K562 (cell line): ENCODE measurements around the gene ZC3H18. TPM values are rescaled to one million over a fixed set of nuclear protein-coding genes. Genes with fewer than 3 reads are reported as not detected.
A peak's percentile ranks its signal among the peaks of the same experiment; 100 is the strongest.

Experiments used
- ATAC-seq: fragments of 200-7000 bp; cut with Tn5 transposase; 3 replicates; pipeline ENCODE4 v1.9.1; 2020; ENCODE audit warnings: moderate library complexity
- BruUV-seq: library from RNA; stranded (reverse); fragments of 400-500 nt; replicated peaks from 2 replicates; lab custom pipeline; 2021; lab: Mats Ljungman, UMichigan
- CTCF ChIA-PET: fragments of 300-600 bp; formaldehyde crosslinking; extraction: SDS; loops from one replicate; lab custom pipeline; 2021; ENCODE audit warnings: low intra/inter-chr PET ratio; lab: Yijun Ruan, JAX
- POLR2A ChIA-PET: fragments of 300-600, 350-650 bp; sonication (Branson Sonifier 250); formaldehyde crosslinking; extraction: SDS; loops from one replicate; lab custom pipeline; 2021; ENCODE audit warnings: antibody characterized with exemption, inconsistent platforms; lab: Yijun Ruan, JAX
- DNase-seq, 4 experiments: peaks; one replicate each; pipeline versions ENCODE4 v3.0.0 to v3.0.0-alpha.2; 2011 to 2018; ENCODE audit warnings: low spot score in 3 of 4, mixed read lengths in 3 of 4; ENCODE audit errors: extremely low read depth in 1 of 4
- FAIRE-seq: peaks from 2 replicates; lab custom pipeline; 2011; peaks lifted over from hg19 to GRCh38; lab: Jason Lieb, UNC
- H2AFZ ChIP-seq: 2 replicates; pipeline ENCODE4 v1.6.0; 2011; ENCODE audit warnings: low read depth, low read length, control low read depth, inconsistent platforms
- H3K27ac ChIP-seq: fragments of 200-600 bp; 3 replicates; pipeline ENCODE4 v1.8.0; 2011; ENCODE audit warnings: low read depth, mild to moderate bottlenecking, control low read depth, inconsistent platforms, low read length, moderate library complexity, mixed read lengths; ENCODE audit errors: extremely low read depth
- H3K27me3 ChIP-seq, 2 experiments: fragments of 300-600 bp in 1 of 2; 2 replicates in 1 of 2; 3 replicates in 1 of 2; pipeline versions ENCODE4 v1.6.0 to v1.8.0; 2011; ENCODE audit warnings: inconsistent platforms in 2 of 2, low read length in 2 of 2, mild to moderate bottlenecking in 1 of 2, mixed read lengths in 1 of 2, moderate library complexity in 1 of 2; ENCODE audit not compliant: control insufficient read depth in 2 of 2, insufficient read depth in 2 of 2
- H3K36me3 ChIP-seq: fragments of 300-600 bp; 3 replicates; pipeline ENCODE4 v1.8.0; 2011; ENCODE audit warnings: mild to moderate bottlenecking, low read length, inconsistent platforms; ENCODE audit not compliant: control insufficient read depth, insufficient read depth
- H3K4me1 ChIP-seq, 2 experiments: fragments of 200-600 bp in 1 of 2; replicated peaks in 1 of 2; 2 replicates in 1 of 2; 3 replicates in 1 of 2; pipeline versions ENCODE4 v1.5.1 to v1.8.0; 2011; ENCODE audit warnings: inconsistent platforms in 2 of 2, low read length in 2 of 2, mild to moderate bottlenecking in 1 of 2, mixed read lengths in 1 of 2, moderate library complexity in 1 of 2; ENCODE audit not compliant: control insufficient read depth in 2 of 2, insufficient read depth in 2 of 2
- H3K4me2 ChIP-seq: 2 replicates; pipeline ENCODE4 v1.6.1; 2011; ENCODE audit warnings: low read length, control low read depth, inconsistent platforms, mixed read lengths; ENCODE audit not compliant: insufficient read depth
- H3K4me3 ChIP-seq: fragments of 200-600 bp; sonication (generic), shearing (Covaris generic); 2 replicates; pipeline ENCODE4 v1.5.1; 2016; ENCODE audit warnings: control low read depth, inconsistent platforms
- H3K79me2 ChIP-seq: fragments of 200-600 bp; 3 replicates; pipeline ENCODE4 v1.8.0; 2011; ENCODE audit warnings: low read length, inconsistent platforms; ENCODE audit not compliant: control insufficient read depth, insufficient read depth
- H3K9ac ChIP-seq, 2 experiments: 2 replicates each; pipeline versions ENCODE4 v1.6.0 to v1.6.1; 2011; ENCODE audit warnings: low read depth in 2 of 2, low read length in 2 of 2, control low read depth in 1 of 2, inconsistent platforms in 1 of 2, mild to moderate bottlenecking in 1 of 2, mixed read lengths in 1 of 2; ENCODE audit not compliant: insufficient read depth in 1 of 2
- H3K9me1 ChIP-seq: one replicate; pipeline ENCODE4 v1.6.0; 2011; ENCODE audit warnings: inconsistent platforms, mild to moderate bottlenecking, low read length, moderate library complexity; ENCODE audit not compliant: control insufficient read depth, insufficient read depth
- H3K9me3 ChIP-seq: replicated peaks from 2 replicates; pipeline ENCODE4 v1.5.1; 2011; ENCODE audit warnings: low read depth, low read length, inconsistent platforms; ENCODE audit not compliant: control insufficient read depth, insufficient read depth
- H4K20me1 ChIP-seq: replicated peaks from 2 replicates; pipeline ENCODE4 v1.6.1; 2011; ENCODE audit warnings: low read length, inconsistent platforms, mixed read lengths; ENCODE audit not compliant: control insufficient read depth, insufficient read depth
- ESRRB ChIP-seq: fragments of 250-450 bp; sonication (Bioruptor Pico); IDR thresholded peaks from 2 replicates; pipeline ENCODE4 v1.5.0; 2020; ENCODE audit warnings: mild to moderate bottlenecking, moderate library complexity, borderline replicate concordance
- KAT7 ChIP-seq: sonication (generic); formaldehyde crosslinking; IDR thresholded peaks from 2 replicates; pipeline ENCODE4 v1.8.0; 2022; ENCODE audit warnings: missing genetic modification reagents, mild to moderate bottlenecking, borderline replicate concordance
- MXI1 ChIP-seq: IDR thresholded peaks from 2 replicates; pipeline ENCODE4 v1.6.1; 2011; ENCODE audit warnings: low read depth, mild to moderate bottlenecking, improper control_type of control experiment, low read length
- POLR2A ChIP-seq: fragments of 450-650 bp; conservative IDR thresholded peaks from 2 replicates; pipeline ENCODE4 v1.6.1; 2016
- SREBF1 ChIP-seq: fragments of 150-350 bp; IDR thresholded peaks from 2 replicates; pipeline ENCODE4 v1.6.1; 2014; ENCODE audit warnings: antibody characterized with exemption, low read depth, low read length, borderline replicate concordance
- TBL1XR1 ChIP-seq, 2 experiments: IDR thresholded peaks; 2 replicates each; pipeline ENCODE4 v1.6.1; 2012; ENCODE audit warnings: improper control_type of control experiment in 2 of 2, low read length in 2 of 2, mild to moderate bottlenecking in 1 of 2
- ZBTB17 ChIP-seq: fragments of 450-650 bp; formaldehyde crosslinking; IDR thresholded peaks from 2 replicates; pipeline ENCODE4 v1.4.0; 2020; ENCODE audit warnings: mild to moderate bottlenecking
- ZBTB49 ChIP-seq: sonication (generic); formaldehyde crosslinking; IDR thresholded peaks from 2 replicates; pipeline ENCODE4 v1.8.0; 2022; ENCODE audit warnings: missing genetic modification reagents, mild to moderate bottlenecking, borderline replicate concordance
- ZNF124 ChIP-seq: sonication (generic); formaldehyde crosslinking; IDR thresholded peaks from 2 replicates; pipeline ENCODE4 v1.8.1; 2022; ENCODE audit warnings: missing genetic modification reagents
- ZNF23 ChIP-seq: fragments of 250-450 bp; sonication (Bioruptor Pico); IDR thresholded peaks from 2 replicates; pipeline ENCODE4 v1.4.0; 2020; ENCODE audit warnings: mild to moderate bottlenecking
- ZNF586 ChIP-seq: fragments of 450-650 bp; formaldehyde crosslinking; conservative IDR thresholded peaks from 2 replicates; pipeline ENCODE4 v1.4.0; 2020; ENCODE audit warnings: mild to moderate bottlenecking, moderate library complexity
- WGBS: fragments of 100-300 bp; shearing (Covaris generic); methylation state at CpG from one replicate; pipeline ENCODE4 v1.1.6; 2016; ENCODE audit warnings: low coverage, mixed read lengths; ENCODE audit not compliant: insufficient coverage; ENCODE audit errors: missing lambda C conversion rate; 5-methylcytosine and 5-hydroxymethylcytosine counted together
- in situ Hi-C: fragments of 300-500 bp; cut with MboI; formaldehyde crosslinking; loops from 4 replicates; pipeline ENCODE4 v1.15.0; 2018; ENCODE audit warnings: inconsistent platforms, mixed read lengths
- intact Hi-C: fragments of 100-400 bp; cut with micrococcal nuclease; formaldehyde crosslinking; loops from 2 replicates; pipeline ENCODE4 v1.14.2; 2022
- polyA plus RNA-seq, 8 experiments: library from polyadenylated mRNA; depleted of rRNA in 4 of 8; stranded (reverse) in 5 of 8; unstranded in 3 of 8; fragments of >200 nt; fragmentation: Nextera tagmentation in 2 of 8; fragmentation: Illumina TruSeq in 1 of 8; extraction: Ambion mirVana in 2 of 8; extraction: Trizol in 1 of 8; gene quantifications; 2 replicates each; pipeline versions ENCODE4 v1.2.1 to v1.2.3, GENCODE V29; 2011 to 2014; ENCODE audit warnings: inconsistent platforms in 1 of 8, missing spikeins in 1 of 8
- total RNA-seq, 7 experiments: library from RNA; depleted of rRNA in 6 of 7; stranded (reverse); fragments of >200 nt in 6 of 7; fragmentation: Illumina TruSeq in 2 of 7; extraction: Trizol in 2 of 7; gene quantifications; 2 replicates each; pipeline versions ENCODE4 v1.2.1 to v1.2.3, GENCODE V29; 2011 to 2021; ENCODE audit warnings: low replicate concordance in 1 of 7

ZC3H18 gene
- total and polyA plus RNA-seq, 9 of the 15 experiments (the other 6 are each of a cell fraction or from before 2014, with no cell fraction given), result 1.7 to 88.7 (median 26.9) TPM

DNA sequence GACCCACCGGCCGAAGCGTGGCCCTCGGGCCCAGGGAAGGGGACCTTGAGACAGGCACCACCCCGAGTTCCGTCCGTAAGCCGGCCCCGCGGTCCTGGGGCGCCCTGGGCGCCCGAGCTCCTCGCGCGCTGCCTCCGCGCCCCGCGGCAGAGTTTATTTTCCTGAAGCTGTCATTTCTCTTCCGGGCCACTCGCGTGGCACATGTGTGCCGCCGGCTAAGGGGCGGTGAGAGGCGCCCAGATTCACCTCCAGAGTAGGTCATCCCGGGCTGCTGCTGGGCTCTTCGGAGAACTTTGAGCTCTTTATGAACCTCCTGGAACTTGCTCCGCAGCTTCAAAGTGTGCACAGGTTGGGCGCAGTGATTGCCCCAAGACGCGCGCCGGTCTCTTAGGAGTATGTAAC lies 489 bp downstream of the ZC3H18 start (continued):
- TF ChIP-seq ESRRB (CRISPR knock-in tag) (no peak), MXI1 (peak; percentile 81; the same call in 1 of the 2 replicates), POLR2A (no peak), ZNF586 (no peak), ZNF23 (CRISPR knock-in tag) (no peak)

DNA sequence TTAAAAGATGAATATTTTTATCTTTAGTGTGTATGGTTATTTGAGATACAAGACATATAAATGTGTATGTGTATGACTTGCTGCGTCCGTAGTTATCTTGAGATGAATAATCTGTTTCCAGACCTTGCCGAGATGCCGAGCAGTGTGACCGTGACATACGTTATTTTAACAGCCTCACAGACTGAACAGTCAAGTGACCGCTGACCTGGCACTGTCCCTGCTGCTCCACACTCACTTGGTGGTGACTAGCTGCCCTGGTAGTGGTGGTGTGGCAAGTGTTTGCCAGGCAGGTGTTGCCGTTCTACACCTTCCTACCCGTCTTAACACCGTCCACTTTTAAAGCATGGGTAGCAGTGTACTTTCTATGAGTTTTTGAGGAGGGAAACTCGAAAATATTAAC lies 5.0 kb downstream of the ZC3H18 start:
- H4K20me1 ChIP-seq, result peaks cover 27% of the 10 kb centered on the region
- WGBS, result 92% methylated on average over 11 of the region's 11 CpGs
- H3K4me2 ChIP-seq, result no peak overlapping the region
- FAIRE-seq (no peak), DNase-seq (no peak), ATAC-seq (no peak)
- no TSS peak for BruUV-seq
- no peaks in the 10 kb centered on the region for H3K27me3 ChIP-seq
- H3K9ac ChIP-seq, result no peak overlapping the region
- in situ Hi-C loops (no loop called here), intact Hi-C loops (no loop called here)
- no peak overlapping the region for H3K4me3 ChIP-seq
- H2AFZ ChIP-seq, result no peak overlapping the region
- no peaks in the 10 kb centered on the region for H3K9me3 ChIP-seq
- peaks cover 83% of the 10 kb centered on the region for H3K36me3 ChIP-seq
- peaks cover 89% of the 10 kb centered on the region for H3K79me2 ChIP-seq
- peaks cover 10% of the 10 kb centered on the region in 2 experiments; a peak in 4 of 5 replicates for H3K4me1 ChIP-seq
- CTCF ChIA-PET, result no interaction called here
- POLR2A ChIA-PET, result no interaction called here
- peaks cover 4% of the 10 kb centered on the region for H3K9me1 ChIP-seq
- H3K27ac ChIP-seq, result no peak overlapping the region
- no peak for TF ChIP-seq SREBF1
- TF ChIP-seq KAT7 (CRISPR knock-in tag), result no peak
- no peak for TF ChIP-seq POLR2A
- TF ChIP-seq ZBTB17 (CRISPR knock-in tag), result no peak
- TF ChIP-seq ZBTB49 (CRISPR knock-in tag), result no peak
- no peak for TF ChIP-seq ZNF124
- no peak for TF ChIP-seq TBL1XR1 (IDR thresholded peaks at IDR 0.05; ENCODE audit: low read length in 2 of 2)
